ENCODE results near the gene TNFRSF19.

GRCh38 chr13:23574421-23575145 lies 4.4 kb downstream of the TNFRSF19 start:
- TF ChIP-seq CTCF (conservative IDR thresholded peaks at IDR 0.05 in 1 of 2, IDR thresholded peaks at IDR 0.05 in 1 of 2; ENCODE audit: extremely low read depth in 1 of 2, insufficient read depth in 1 of 2, low read depth in 1 of 2, low read length in 2 of 2) (no peak), EZH2 (IDR thresholded peaks at IDR 0.05; ENCODE audit: borderline replicate concordance, low read length) (no peak)

Measured in mammary epithelial cell (primary cell).